HepG2 (cell line): ENCODE results near the gene MIER2. TPM values are rescaled to one million over a fixed set of nuclear protein-coding genes. Genes with fewer than 3 reads are reported as not detected.

Source experiments
- ATAC-seq: fragments of 200-7000 bp; cut with Tn5 transposase; 3 replicates; pipeline ENCODE4 v1.9.1; 2020; ENCODE audit warnings: mild to moderate bottlenecking, moderate library complexity
- BruUV-seq: library from RNA; stranded (reverse); fragments of 400-500 nt; replicated peaks from 2 replicates; lab custom pipeline; 2021; lab: Mats Ljungman, UMichigan
- CTCF ChIA-PET: fragments of 300-600 bp; formaldehyde crosslinking; extraction: SDS; loops from one replicate; lab custom pipeline; 2021; ENCODE audit warnings: low total read pairs, inconsistent platforms, low intra/inter-chr PET ratio; lab: Yijun Ruan, JAX
- POLR2A ChIA-PET: fragments of 350-600 bp; sonication (Branson Sonifier 250); formaldehyde crosslinking; loops from one replicate; lab custom pipeline; 2020; ENCODE audit warnings: antibody characterized with exemption, inconsistent platforms; lab: Yijun Ruan, JAX
- DNase-seq: peaks from one replicate; pipeline ENCODE4 v3.0.0-alpha.2; 2015; ENCODE audit warnings: low spot score
- FAIRE-seq: peaks from 3 replicates; lab custom pipeline; 2011; peaks lifted over from hg19 to GRCh38; lab: Jason Lieb, UNC
- H2AFZ ChIP-seq: one replicate; pipeline ENCODE4 v1.6.1; 2011; ENCODE audit warnings: low read length, inconsistent platforms
- H3K27ac ChIP-seq: fragments of 300-600 bp; 3 replicates; pipeline ENCODE4 v1.8.0; 2011; ENCODE audit warnings: mixed run types, mild to moderate bottlenecking, mixed read lengths, low read length, inconsistent platforms; ENCODE audit not compliant: insufficient read depth; ENCODE audit errors: extremely low read length
- H3K27me3 ChIP-seq, 2 experiments: fragments of 200-600 bp in 1 of 2; 2 replicates in 1 of 2; 3 replicates in 1 of 2; pipeline versions ENCODE4 v1.6.0 to v1.8.0; 2011; ENCODE audit warnings: low read length in 2 of 2, mild to moderate bottlenecking in 2 of 2, moderate library complexity in 2 of 2, inconsistent platforms in 1 of 2; ENCODE audit not compliant: insufficient read depth in 2 of 2, control insufficient read depth in 1 of 2
- H3K36me3 ChIP-seq, 2 experiments: fragments of 200-600 bp in 1 of 2; replicated peaks in 1 of 2; 2 replicates in 1 of 2; 3 replicates in 1 of 2; pipeline versions ENCODE4 v1.5.1 to v1.8.0; 2011; ENCODE audit warnings: low read length in 2 of 2, inconsistent platforms in 1 of 2; ENCODE audit not compliant: insufficient read depth in 2 of 2, control insufficient read depth in 1 of 2
- H3K4me1 ChIP-seq: 2 replicates; pipeline ENCODE4 v1.5.1; 2012; ENCODE audit warnings: low read length, inconsistent platforms; ENCODE audit not compliant: insufficient read depth
- H3K4me2 ChIP-seq: 2 replicates; pipeline ENCODE4 v1.6.0; 2011; ENCODE audit warnings: low read depth, low read length, inconsistent platforms
- H3K4me3 ChIP-seq, 3 experiments: fragments of 200-600 bp in 1 of 3; sonication (generic), shearing (Covaris generic) in 1 of 3; replicated peaks in 1 of 3; 2 replicates each; pipeline ENCODE4 v1.5.1; 2011 to 2016; ENCODE audit warnings: low read length in 3 of 3, inconsistent platforms in 2 of 3, low read depth in 2 of 3, mild to moderate bottlenecking in 2 of 3, control low read depth in 1 of 3, mixed read lengths in 1 of 3; ENCODE audit not compliant: insufficient read depth in 1 of 3
- H3K79me2 ChIP-seq: one replicate; pipeline ENCODE4 v1.6.1; 2011; ENCODE audit warnings: low read length, inconsistent platforms; ENCODE audit not compliant: insufficient read depth
- H3K9ac ChIP-seq: 2 replicates; pipeline ENCODE4 v1.6.0; 2011; ENCODE audit warnings: mild to moderate bottlenecking, low read depth, low read length, inconsistent platforms; ENCODE audit not compliant: insufficient read depth
- H3K9me3 ChIP-seq: 2 replicates; pipeline ENCODE4 v1.5.1; 2012; ENCODE audit warnings: mild to moderate bottlenecking, low read length
- H4K20me1 ChIP-seq: 2 replicates; pipeline ENCODE4 v1.6.0; 2011; ENCODE audit warnings: inconsistent platforms, mild to moderate bottlenecking, low read length, moderate library complexity; ENCODE audit not compliant: insufficient read depth
- ATAD3A ChIP-seq: sonication (generic); formaldehyde crosslinking; IDR thresholded peaks from 2 replicates; pipeline ENCODE4 v1.4.0; 2020; ENCODE audit warnings: missing genetic modification reagents
- HDAC2 ChIP-seq: sonication (generic); formaldehyde crosslinking; IDR thresholded peaks from 2 replicates; pipeline ENCODE4 v1.4.0; 2020; ENCODE audit warnings: missing genetic modification reagents
- NR3C1 ChIP-seq: sonication (generic); formaldehyde crosslinking; IDR thresholded peaks from 2 replicates; pipeline ENCODE4 v1.4.0; 2020; ENCODE audit warnings: missing genetic modification reagents
- TCF7L2 ChIP-seq: IDR thresholded peaks from 2 replicates; pipeline ENCODE4 v1.6.1; 2011; ENCODE audit warnings: mild to moderate bottlenecking, low read depth, low read length, moderate library complexity
- ZNF746 ChIP-seq: sonication (generic); formaldehyde crosslinking; IDR thresholded peaks from 2 replicates; pipeline ENCODE4 v1.8.0; 2022; ENCODE audit warnings: mild to moderate bottlenecking, missing genetic modification reagents
- ZNF749 ChIP-seq: sonication (generic); formaldehyde crosslinking; IDR thresholded peaks from 2 replicates; pipeline ENCODE4 v1.8.0; 2022; ENCODE audit warnings: mild to moderate bottlenecking, missing genetic modification reagents, moderate library complexity, borderline replicate concordance
- ZNF816 ChIP-seq: sonication (generic); formaldehyde crosslinking; IDR thresholded peaks from 2 replicates; pipeline ENCODE4 v1.8.0; 2022; ENCODE audit warnings: missing genetic modification reagents, mild to moderate bottlenecking, borderline replicate concordance
- WGBS: methylation state at CpG from one replicate; pipeline ENCODE4 v1.1.6; 2017; ENCODE audit warnings: low lambda C conversion rate; 5-methylcytosine and 5-hydroxymethylcytosine counted together
- in situ Hi-C: cut with HindIII; loops from 2 replicates; pipeline ENCODE4 v1.10.0; 2017; ENCODE audit warnings: low pct_unique_long_range_greater_than_20kb; ENCODE audit not compliant: extremely low pct_ligation_motif_present
- intact Hi-C: fragments of 100-400 bp; cut with micrococcal nuclease; formaldehyde crosslinking; loops from one replicate; pipeline ENCODE4 v1.10.0; 2022; ENCODE audit not compliant: unreplicated experiment
- polyA plus RNA-seq, 8 experiments: library from polyadenylated mRNA; depleted of rRNA in 3 of 8; stranded (reverse) in 7 of 8; unstranded in 1 of 8; fragments of >200 nt; fragmentation: Illumina TruSeq in 4 of 8; extraction: Trizol in 4 of 8; gene quantifications; 2 replicates each; pipeline versions ENCODE4 v1.2.1 to v1.2.3, GENCODE V29; 2011 to 2016; ENCODE audit warnings: low read depth in 4 of 8, missing spikeins in 1 of 8, mixed read lengths in 1 of 8; ENCODE audit not compliant: insufficient read depth in 1 of 8
- total RNA-seq, 5 experiments: library from RNA; depleted of rRNA; stranded (reverse); fragments of >200 nt; fragmentation: Illumina TruSeq; extraction: Trizol; gene quantifications; 2 replicates each; pipeline ENCODE4 v1.2.3, GENCODE V29; 2016; ENCODE audit warnings: low read depth in 1 of 5
- TF ChIP-seq, protein P1 (sequence below): fragments of 450-650 bp; IDR thresholded peaks from 2 replicates; pipeline ENCODE4 v1.6.1; 2017; ENCODE audit warnings: mild to moderate bottlenecking
- TF ChIP-seq, protein P2 (sequence below): sonication (generic); formaldehyde crosslinking; conservative IDR thresholded peaks from 2 replicates; pipeline ENCODE4 v1.4.0; 2020; ENCODE audit warnings: missing genetic modification reagents
- TF ChIP-seq, protein P3 (sequence below): sonication (generic); formaldehyde crosslinking; IDR thresholded peaks from 2 replicates; pipeline ENCODE4 v1.5.1; 2020; ENCODE audit warnings: mild to moderate bottlenecking, missing genetic modification reagents, moderate library complexity
- TF ChIP-seq, protein P4 (sequence below), 2 experiments: sonication (generic) in 1 of 2; formaldehyde crosslinking in 1 of 2; IDR thresholded peaks; 2 replicates each; pipeline versions ENCODE4 v1.5.1 to v1.6.1; 2011 to 2020; ENCODE audit warnings: borderline replicate concordance in 1 of 2, low read depth in 1 of 2, low read length in 1 of 2, mild to moderate bottlenecking in 1 of 2, missing genetic modification reagents in 1 of 2, moderate library complexity in 1 of 2

The MIER2 gene
- total and polyA plus RNA-seq, 2 of the 13 experiments (the other 11 are each of a cell fraction or from before 2014, with no cell fraction given), result 9.6 to 25.7 TPM

DNA sequence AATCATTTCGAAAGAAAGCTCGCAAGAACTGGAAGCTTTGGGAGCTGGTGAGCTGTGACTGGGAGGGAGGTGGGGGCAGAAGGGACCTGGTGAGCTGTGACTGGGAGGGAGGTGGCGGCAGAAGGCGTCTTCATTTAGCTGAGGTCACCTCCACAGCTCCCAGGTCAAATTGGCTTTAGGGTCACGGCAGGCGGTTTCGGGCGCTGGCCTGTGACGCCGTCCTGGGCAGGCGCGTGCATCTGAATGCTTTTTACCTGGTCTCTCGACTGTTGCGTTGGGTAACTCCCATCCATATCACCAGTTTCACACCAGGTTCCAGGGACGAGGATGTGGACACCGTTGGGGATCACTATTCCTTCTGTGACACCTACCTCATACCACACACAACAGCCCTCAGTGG, 35.2 kb upstream of the MIER2 start (continued):
- no peak for TF ChIP-seq TCF7L2
- no peak for TF ChIP-seq ATAD3A (CRISPR knock-in tag)
- TF ChIP-seq, all 625 proteins: peak for 0

DNA sequence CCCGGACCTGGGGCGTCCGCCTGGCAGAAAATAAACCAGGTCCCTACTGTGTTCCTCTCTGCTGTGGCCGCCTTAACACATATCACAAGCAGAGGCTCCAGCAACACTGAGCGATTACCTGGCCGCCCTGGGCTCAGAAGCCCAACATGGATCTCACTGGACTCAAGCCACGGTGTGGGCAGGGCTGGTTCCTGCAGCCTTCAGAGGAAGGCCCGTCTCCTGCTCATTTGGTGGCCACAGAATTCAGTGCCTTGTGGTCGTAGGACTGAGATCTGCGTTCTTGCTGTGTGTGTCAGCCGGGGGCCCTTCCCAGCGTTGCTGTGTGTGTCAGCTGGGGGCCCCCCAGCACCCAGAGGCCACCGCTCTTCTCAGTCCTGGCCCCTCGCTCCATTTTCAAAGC, 34.1 kb upstream of the MIER2 start:
- ChIA-PET CTCF (no interaction called here), POLR2A (no interaction called here)
- WGBS, result 22% methylated on average over 6 of the region's 14 CpGs
- Histone ChIP-seq H3K9ac (no peak overlapping the region), H3K27me3 (peaks cover 13 to 61% of the 10 kb centered on the region in 2 experiments), H3K27ac (no peak overlapping the region), H3K79me2 (no peaks in the 10 kb centered on the region), H4K20me1 (no peaks in the 10 kb centered on the region), H3K9me3 (no peaks in the 10 kb centered on the region), H3K4me3 (no peak overlapping the region), H2AFZ (no peak overlapping the region), H3K4me1 (no peaks in the 10 kb centered on the region), H3K36me3 (no peaks in the 10 kb centered on the region), H3K4me2 (no peak overlapping the region)
- intact Hi-C loops (no loop called here), in situ Hi-C loops (no loop called here)
- no TSS peak for BruUV-seq
- DNase-seq (no peak), ATAC-seq (peak; percentile 57; the same call in 2 of the 3 replicates), FAIRE-seq (no peak)
- TF ChIP-seq NR3C1 (no peak), HDAC2 (no peak), ZNF816 (no peak), ZNF749 (CRISPR knock-in tag) (no peak), ZNF746 (CRISPR knock-in tag) (no peak)
- TF ChIP-seq, protein P1, sequence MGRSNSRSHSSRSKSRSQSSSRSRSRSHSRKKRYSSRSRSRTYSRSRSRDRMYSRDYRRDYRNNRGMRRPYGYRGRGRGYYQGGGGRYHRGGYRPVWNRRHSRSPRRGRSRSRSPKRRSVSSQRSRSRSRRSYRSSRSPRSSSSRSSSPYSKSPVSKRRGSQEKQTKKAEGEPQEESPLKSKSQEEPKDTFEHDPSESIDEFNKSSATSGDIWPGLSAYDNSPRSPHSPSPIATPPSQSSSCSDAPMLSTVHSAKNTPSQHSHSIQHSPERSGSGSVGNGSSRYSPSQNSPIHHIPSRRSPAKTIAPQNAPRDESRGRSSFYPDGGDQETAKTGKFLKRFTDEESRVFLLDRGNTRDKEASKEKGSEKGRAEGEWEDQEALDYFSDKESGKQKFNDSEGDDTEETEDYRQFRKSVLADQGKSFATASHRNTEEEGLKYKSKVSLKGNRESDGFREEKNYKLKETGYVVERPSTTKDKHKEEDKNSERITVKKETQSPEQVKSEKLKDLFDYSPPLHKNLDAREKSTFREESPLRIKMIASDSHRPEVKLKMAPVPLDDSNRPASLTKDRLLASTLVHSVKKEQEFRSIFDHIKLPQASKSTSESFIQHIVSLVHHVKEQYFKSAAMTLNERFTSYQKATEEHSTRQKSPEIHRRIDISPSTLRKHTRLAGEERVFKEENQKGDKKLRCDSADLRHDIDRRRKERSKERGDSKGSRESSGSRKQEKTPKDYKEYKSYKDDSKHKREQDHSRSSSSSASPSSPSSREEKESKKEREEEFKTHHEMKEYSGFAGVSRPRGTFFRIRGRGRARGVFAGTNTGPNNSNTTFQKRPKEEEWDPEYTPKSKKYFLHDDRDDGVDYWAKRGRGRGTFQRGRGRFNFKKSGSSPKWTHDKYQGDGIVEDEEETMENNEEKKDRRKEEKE, result no peak
- TF ChIP-seq, protein P2, sequence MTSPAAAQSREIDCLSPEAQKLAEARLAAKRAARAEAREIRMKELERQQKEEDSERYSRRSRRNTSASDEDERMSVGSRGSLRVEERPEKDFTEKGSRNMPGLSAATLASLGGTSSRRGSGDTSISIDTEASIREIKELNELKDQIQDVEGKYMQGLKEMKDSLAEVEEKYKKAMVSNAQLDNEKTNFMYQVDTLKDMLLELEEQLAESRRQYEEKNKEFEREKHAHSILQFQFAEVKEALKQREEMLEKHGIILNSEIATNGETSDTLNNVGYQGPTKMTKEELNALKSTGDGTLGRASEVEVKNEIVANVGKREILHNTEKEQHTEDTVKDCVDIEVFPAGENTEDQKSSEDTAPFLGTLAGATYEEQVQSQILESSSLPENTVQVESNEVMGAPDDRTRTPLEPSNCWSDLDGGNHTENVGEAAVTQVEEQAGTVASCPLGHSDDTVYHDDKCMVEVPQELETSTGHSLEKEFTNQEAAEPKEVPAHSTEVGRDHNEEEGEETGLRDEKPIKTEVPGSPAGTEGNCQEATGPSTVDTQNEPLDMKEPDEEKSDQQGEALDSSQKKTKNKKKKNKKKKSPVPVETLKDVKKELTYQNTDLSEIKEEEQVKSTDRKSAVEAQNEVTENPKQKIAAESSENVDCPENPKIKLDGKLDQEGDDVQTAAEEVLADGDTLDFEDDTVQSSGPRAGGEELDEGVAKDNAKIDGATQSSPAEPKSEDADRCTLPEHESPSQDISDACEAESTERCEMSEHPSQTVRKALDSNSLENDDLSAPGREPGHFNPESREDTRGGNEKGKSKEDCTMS (CRISPR knock-in tag), result no peak
- TF ChIP-seq, protein P3, sequence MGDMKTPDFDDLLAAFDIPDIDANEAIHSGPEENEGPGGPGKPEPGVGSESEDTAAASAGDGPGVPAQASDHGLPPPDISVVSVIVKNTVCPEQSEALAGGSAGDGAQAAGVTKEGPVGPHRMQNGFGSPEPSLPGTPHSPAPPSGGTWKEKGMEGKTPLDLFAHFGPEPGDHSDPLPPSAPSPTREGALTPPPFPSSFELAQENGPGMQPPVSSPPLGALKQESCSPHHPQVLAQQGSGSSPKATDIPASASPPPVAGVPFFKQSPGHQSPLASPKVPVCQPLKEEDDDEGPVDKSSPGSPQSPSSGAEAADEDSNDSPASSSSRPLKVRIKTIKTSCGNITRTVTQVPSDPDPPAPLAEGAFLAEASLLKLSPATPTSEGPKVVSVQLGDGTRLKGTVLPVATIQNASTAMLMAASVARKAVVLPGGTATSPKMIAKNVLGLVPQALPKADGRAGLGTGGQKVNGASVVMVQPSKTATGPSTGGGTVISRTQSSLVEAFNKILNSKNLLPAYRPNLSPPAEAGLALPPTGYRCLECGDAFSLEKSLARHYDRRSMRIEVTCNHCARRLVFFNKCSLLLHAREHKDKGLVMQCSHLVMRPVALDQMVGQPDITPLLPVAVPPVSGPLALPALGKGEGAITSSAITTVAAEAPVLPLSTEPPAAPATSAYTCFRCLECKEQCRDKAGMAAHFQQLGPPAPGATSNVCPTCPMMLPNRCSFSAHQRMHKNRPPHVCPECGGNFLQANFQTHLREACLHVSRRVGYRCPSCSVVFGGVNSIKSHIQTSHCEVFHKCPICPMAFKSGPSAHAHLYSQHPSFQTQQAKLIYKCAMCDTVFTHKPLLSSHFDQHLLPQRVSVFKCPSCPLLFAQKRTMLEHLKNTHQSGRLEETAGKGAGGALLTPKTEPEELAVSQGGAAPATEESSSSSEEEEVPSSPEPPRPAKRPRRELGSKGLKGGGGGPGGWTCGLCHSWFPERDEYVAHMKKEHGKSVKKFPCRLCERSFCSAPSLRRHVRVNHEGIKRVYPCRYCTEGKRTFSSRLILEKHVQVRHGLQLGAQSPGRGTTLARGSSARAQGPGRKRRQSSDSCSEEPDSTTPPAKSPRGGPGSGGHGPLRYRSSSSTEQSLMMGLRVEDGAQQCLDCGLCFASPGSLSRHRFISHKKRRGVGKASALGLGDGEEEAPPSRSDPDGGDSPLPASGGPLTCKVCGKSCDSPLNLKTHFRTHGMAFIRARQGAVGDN (CRISPR knock-in tag), result no peak
- TF ChIP-seq, protein P4, sequence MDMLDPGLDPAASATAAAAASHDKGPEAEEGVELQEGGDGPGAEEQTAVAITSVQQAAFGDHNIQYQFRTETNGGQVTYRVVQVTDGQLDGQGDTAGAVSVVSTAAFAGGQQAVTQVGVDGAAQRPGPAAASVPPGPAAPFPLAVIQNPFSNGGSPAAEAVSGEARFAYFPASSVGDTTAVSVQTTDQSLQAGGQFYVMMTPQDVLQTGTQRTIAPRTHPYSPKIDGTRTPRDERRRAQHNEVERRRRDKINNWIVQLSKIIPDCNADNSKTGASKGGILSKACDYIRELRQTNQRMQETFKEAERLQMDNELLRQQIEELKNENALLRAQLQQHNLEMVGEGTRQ (IDR thresholded peaks at IDR 0.05; ENCODE audit: low read depth, low read length), result no peak
- TF ChIP-seq, protein P4 (CRISPR knock-in tag; IDR thresholded peaks at IDR 0.05; ENCODE audit: borderline replicate concordance), result no peak
